ENCODE data around the gene NOS2.

Gene NOS2

GRCh38 chr17:27819145-27819544, 18.8 kb upstream of the NOS2 start:
- no peak for DNase-seq (ENCODE audit: low read depth, low spot score)

- DNase-seq (ENCODE audit: low read depth, low spot score): no peak
Observed at GRCh38 chr17:27818401-27819105, 18.2 kb upstream of the NOS2 start.

DNA sequence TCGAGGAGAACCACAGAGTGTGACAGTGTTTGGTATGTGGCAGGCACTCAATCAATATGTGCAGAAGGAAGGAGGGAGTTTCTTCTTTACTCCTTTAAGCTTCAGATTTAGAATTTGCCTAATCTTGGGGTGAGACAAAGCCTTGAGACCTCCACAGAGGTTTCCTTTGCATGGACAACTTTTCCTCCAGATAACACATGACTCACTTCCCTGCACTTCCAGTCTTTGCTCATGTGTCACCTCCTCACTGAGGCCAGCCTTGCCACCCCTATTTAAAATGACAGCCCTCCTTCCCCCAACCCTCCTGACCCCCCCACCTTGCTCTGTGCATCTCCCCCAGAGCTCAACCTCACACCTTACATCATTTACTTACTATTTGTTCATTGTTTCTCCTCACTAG, 17.4 kb upstream of the NOS2 start:
- no peak for DNase-seq (ENCODE audit: low read depth, low spot score)

DNA sequence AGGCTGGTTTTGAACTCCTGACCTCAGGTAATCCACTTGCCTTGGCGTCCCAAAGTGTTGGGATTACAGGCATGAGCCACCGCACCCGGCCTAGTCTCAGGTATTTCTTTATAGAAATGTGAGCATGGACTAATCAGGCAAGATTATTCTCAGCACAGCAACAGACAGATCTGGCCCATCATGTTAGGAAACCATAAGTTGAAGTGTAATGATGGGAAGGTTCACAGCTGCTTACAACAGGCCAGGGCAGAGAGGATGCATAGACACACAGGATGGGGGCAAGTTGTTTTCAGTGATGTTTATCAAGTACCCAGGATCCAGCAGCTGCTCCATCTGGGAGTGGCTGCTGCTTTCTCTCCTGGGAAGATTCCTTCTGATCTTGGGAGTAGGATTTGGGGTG, 16.6 kb upstream of the NOS2 start:
- no peak for DNase-seq (ENCODE audit: low read depth, low spot score)

DNA sequence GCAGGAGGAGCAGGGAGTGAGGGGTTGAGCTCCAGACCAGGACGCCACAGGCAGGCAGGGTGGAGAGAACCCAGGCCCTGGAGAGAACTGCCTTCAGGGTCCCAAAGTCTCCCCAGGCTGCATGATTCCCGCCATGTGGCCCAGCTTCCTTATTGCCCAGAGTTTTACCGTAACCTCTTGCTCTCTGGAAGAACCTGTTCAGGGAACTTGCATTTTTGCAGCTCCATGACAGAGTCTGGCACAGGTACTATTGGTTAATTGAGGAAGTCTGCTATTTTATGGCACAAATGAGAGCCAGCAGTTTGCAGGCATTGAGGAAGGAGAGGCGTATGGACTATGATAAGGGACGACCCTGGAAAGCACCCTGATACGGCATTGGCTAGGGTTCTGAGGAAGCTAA, 11.6 kb upstream of the NOS2 start:
- no peak for DNase-seq (ENCODE audit: low read depth, low spot score)

- DNase-seq (ENCODE audit: low read depth, low spot score): no peak
Observed at GRCh38 chr17:27810902-27811557, 10.7 kb upstream of the NOS2 start.

DNA sequence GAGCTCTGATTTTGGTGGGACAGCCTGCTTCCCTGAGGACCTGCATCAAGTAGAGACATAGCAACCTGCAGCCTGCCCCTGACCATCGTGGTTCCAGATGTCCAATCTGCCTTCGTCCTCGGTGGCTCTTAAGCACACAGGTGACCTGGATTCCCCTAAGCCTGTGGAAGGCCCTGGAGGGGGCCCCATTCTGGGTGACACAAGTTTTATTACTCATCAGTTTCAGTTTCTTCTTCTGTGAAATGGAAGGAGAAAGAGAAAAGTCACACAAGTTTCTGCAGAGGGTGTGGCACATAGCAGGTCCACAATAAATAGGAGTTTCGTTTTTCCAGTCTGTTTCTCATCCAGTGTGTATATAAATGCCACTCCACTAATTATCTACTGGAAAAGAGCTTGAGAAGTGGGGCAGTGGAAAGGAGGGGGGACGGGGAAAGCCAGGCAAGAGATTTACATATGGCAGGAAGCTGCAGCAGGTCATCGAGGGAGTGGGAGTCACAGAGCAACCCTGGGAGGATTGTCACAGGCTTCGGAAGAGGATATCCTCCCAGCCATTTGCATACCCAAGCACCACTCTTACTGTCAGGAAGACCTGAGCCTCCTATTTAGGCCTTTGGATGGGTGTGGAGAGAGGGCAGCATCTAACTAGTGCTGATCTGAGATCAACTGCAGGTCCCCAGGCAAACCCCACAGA, 10.0 kb upstream of the NOS2 start:
- no peak for DNase-seq (ENCODE audit: low read depth, low spot score)

DNA sequence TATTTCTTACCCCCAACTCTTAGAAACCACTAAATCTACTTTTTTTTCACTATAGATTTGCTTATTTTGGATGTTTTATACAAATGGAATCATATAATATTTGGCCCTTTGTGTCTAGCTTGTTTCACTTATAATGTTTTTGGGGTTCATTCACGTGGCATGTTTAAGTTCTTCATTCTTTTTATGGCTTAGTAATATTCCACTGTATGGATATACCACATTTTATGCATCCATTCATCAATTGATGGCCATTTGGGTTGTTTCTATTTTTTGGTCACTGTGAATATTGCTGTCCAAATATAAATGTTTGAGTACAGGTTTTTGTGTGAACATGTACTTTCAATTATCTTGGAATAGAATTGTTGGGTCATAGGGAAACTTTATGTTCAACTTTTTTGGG, 9.2 kb upstream of the NOS2 start:
- DNase-seq (ENCODE audit: low read depth, low spot score): no peak

DNA sequence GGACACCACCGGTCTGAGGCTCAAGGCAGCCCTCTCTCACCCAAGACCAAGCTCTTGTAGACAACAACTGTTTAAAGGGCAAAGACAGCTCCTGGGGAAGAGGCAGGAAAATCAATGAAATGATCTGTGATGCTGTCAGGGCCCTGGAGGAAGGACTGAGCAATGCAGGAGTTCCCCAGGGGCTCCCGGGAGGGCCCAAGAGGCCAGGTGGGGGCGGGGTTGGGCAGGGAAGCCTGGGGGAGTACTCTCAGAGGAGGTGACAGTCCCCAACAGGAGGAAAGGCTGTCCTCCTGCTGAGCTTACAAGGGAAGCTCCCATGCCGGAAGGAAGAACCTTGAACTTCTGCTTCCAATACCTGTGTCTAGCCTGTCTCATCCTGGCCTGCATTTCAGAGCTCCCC, 8.3 kb upstream of the NOS2 start:
- no peak for DNase-seq (ENCODE audit: low read depth, low spot score)

DNA sequence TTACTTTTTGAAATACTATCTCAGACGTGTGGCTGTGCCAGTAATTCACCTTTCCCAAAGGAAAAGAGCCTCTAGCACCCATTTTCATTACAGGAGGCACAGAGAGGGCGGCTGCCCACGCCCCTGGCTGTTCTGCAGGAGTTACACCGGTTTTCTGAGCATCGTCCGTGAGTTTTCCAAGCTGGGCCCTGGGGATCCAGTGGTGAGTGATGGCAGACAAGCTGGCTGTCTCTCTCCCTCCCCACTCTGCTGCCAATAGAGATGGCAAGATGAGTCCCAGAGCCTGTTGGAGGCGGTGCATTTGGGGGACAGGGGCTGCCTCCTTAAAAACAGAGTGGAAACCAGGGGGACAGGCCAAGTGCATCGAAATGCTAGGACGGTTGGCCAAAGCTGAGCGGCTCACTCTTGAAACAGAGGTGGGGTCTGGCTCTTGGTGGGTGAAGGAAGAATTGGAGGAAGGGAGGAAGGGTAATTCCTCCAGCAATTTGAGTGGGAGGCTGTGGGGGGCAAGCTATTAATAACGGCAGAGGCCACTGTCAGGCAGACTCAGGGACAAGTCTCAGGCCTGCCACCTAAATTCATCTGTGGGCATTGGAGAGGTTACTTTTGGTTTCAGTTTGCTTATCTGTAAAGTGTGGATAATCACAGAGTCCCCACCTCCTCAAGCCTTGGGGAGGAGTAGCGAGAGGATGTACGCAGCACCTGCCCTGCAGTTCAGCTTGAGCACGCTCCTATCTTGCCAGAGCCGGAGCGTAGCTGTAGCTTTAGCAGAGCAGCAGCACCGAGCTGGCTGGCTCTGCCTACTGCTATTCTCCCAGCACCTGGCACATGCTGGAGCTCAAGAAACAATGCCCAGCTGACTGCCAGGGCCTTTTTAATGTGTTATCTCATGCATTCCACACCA, 7.5 kb upstream of the NOS2 start:
- DNase-seq (ENCODE audit: low read depth, low spot score): no peak

GRCh38 chr17:27805520-27806146, 5.3 kb upstream of the NOS2 start:
- peak; percentile 68 for DNase-seq (ENCODE audit: low read depth, low spot score)

GRCh38 chr17:27804113-27804512, 3.8 kb upstream of the NOS2 start:
- DNase-seq (ENCODE audit: low read depth, low spot score): no peak

DNA sequence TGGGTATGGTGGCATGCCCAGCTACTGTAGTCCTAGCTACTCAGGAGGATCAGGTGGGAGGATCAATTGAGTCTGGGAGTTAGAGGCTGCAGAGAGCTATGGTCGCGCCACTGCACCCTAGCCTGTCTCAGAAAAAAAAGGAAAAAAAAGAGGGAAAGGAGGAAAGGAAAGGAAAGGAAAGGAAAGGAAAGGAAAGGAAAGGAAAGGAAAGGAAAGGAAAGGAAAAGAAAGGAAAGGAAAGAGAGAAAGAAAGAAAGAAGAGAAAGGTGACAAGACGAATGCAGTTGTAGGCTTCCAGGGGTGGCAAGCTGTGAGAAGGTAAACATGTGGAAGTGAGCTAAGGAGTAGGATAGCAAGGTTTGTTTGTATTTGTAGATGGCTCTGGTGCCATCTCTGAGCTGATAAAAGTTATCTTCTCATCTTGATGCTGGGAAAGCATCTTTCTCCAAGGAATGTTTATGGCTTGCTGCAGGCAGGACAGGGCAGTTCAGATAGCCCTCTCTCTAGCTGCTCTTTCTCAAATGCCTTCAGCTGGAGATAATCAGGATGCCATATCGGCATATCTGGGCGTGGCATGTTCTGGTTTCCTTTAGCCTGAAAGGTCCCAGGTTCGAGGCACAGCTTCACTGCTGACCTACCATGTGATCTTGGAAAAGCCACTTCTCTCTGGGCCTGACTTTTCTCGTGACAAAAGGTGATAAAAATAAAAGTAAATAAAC, 2.8 kb upstream of the NOS2 start:
- DNase-seq (ENCODE audit: low read depth, low spot score): no peak

DNA sequence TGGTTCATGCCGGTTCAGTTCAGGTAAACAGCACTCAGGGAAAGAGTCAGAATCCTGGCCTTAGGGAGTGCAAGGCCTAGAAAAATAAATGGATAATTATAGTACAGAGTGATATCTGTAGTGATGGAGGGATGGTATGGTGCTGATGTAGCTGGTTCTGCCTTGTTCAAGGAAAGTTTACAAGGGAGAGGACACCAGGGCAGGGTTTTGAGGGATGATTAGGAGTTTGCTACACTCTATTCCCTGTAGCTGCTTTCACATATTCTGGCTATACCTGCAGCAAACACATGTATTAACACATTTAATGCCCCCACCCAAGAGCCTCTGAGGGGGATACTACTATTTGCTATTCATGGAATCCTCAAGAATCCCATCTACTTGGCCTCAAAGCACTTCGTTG, 1.7 kb upstream of the NOS2 start:
- DNase-seq (ENCODE audit: low read depth, low spot score): no peak

GRCh38 chr17:27798376-27798775, 2.0 kb downstream of the NOS2 start:
- DNase-seq (ENCODE audit: low read depth, low spot score): no peak

DNA sequence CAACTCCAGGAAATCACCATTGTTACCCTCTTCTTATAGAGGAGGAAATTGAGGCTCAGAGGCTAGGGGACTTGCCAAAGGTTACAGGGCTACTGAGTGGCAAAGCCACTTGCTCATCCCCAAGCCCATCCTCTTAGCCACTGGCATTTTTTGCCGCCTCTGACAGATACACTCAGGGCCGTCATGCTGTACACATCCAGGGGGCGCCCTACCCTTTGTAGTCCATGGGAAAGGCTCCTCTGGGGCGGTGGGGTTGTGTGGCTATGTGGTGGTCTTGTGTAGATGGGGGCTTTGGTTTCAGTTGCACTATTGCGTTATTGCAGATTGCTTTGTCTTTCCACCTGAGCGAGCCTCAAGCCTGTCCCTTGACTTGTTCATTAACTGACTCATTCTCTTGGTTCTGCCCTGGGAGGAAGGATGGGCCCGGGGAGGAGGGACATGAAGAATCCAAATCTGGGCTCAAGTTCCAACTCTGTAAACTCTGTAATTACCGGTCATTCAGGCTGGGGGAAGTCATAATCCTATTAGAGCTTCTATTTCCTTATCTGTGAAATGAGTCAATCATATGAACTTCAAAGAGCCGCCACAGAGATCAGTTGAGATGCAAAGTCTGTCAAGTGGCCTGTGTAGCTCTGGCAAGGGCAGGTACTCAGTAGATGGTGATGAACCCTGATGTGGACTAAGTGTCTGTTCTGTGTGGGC, 2.8 kb downstream of the NOS2 start:
- DNase-seq (ENCODE audit: low read depth, low spot score): no peak

- DNase-seq (ENCODE audit: low read depth, low spot score): no peak
Observed at GRCh38 chr17:27793906-27794569, 6.3 kb downstream of the NOS2 start.

GRCh38 chr17:27793168-27793905, 7.0 kb downstream of the NOS2 start:
- no peak for DNase-seq (ENCODE audit: low read depth, low spot score)

DNA sequence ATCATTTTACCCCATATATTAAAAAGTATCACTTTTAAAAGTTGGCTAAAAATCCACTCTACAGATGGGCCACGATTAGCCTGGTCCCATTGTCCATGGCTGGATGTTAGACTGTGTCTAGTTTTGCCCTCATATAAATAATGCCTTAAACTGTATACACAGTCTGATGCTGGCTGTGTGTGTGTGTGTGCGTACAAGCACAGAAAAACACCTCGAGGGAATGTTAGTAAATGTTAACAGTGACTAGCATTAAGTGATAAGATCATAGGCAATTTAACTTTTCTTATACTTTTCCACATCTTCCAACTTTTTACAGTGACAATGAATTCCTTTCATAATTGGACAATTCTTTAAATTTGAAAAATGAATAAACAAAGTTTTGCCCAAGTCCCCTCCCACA, 8.2 kb downstream of the NOS2 start:
- no peak for DNase-seq (ENCODE audit: low read depth, low spot score)

All from smooth muscle cell of the brain vasculature (primary cell).